Tibial artery (tissue), 4 donors: ENCODE measurements around the gene ABCA10.

Experiments used
- DNase-seq, 2 donors: peaks; one replicate each; pipeline ENCODE4 v3.0.0-alpha.2; 2019
- H3K27ac ChIP-seq, 2 donors: fragments of 200-600 bp; sonication (generic) in 1 of 2; 1 replicate in 1 of 2; 2 replicates in 1 of 2; pipeline ENCODE4 v1.5.1; 2018 to 2019; ENCODE audit warnings: mild to moderate bottlenecking in 1 of 2
- H3K27me3 ChIP-seq, 2 donors: fragments of 200-600 bp; sonication (generic) in 1 of 2; one replicate each; pipeline versions ENCODE4 v1.5.1 to v1.6.0; 2016 to 2019
- H3K36me3 ChIP-seq, 3 donors: fragments of 200-600 bp; sonication (generic) in 2 of 3; one replicate each; pipeline ENCODE4 v1.5.1; 2016 to 2019; ENCODE audit warnings: mild to moderate bottlenecking in 2 of 3
- H3K4me1 ChIP-seq, 4 donors: fragments of 200-600 bp; sonication (generic) in 2 of 4; 1 replicate in 3 of 4; 2 replicates in 1 of 4; pipeline ENCODE4 v1.5.1; 2016 to 2019
- H3K4me3 ChIP-seq, 2 donors: fragments of 200-600 bp; sonication (generic) in 1 of 2; 1 replicate in 1 of 2; 2 replicates in 1 of 2; pipeline ENCODE4 v1.5.1; 2018 to 2019; ENCODE audit warnings: mild to moderate bottlenecking in 2 of 2
- H3K9me3 ChIP-seq, 3 donors: fragments of 200-600 bp; sonication (generic) in 1 of 3; one replicate each; pipeline ENCODE4 v1.5.1; 2016 to 2019
- intact Hi-C: fragments of 100-400 bp; cut with DNase I; formaldehyde crosslinking; loops from one replicate; pipeline ENCODE4 v1.15.0; 2023; ENCODE audit warnings: low total_unique reads
- TF ChIP-seq, protein P1 (sequence below), 2 experiments: fragments of 200-600 bp in 1 of 2; fragments of 450-650 bp in 1 of 2; IDR thresholded peaks; one replicate each; pipeline ENCODE4 v1.5.1; 2017 to 2019; ENCODE audit warnings: antibody characterized with exemption in 2 of 2, mild to moderate bottlenecking in 1 of 2, moderate library complexity in 1 of 2

Gene ABCA10

DNA sequence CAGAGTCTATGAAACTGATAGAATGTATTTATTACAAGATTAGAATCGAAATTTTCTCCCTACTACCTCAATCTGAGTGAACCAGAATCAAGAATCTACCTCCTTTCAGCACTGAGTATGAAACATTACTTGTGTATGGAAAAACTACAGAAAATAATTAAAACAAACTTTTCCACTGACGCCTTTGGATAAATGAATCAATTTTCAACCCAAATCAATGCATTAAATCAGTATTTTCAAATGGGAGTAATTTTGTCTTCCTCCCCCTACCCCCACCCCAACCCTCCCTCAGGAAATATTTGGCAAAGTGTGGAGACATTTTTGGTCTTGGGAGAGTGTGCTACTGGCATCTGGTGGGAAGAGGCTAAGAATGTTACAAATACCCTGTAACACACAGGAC, 7.8 kb upstream of the ABCA10 start:
- TF ChIP-seq, protein P1, sequence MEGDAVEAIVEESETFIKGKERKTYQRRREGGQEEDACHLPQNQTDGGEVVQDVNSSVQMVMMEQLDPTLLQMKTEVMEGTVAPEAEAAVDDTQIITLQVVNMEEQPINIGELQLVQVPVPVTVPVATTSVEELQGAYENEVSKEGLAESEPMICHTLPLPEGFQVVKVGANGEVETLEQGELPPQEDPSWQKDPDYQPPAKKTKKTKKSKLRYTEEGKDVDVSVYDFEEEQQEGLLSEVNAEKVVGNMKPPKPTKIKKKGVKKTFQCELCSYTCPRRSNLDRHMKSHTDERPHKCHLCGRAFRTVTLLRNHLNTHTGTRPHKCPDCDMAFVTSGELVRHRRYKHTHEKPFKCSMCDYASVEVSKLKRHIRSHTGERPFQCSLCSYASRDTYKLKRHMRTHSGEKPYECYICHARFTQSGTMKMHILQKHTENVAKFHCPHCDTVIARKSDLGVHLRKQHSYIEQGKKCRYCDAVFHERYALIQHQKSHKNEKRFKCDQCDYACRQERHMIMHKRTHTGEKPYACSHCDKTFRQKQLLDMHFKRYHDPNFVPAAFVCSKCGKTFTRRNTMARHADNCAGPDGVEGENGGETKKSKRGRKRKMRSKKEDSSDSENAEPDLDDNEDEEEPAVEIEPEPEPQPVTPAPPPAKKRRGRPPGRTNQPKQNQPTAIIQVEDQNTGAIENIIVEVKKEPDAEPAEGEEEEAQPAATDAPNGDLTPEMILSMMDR (IDR thresholded peaks at IDR 0.05): no peak
- Histone ChIP-seq H3K4me3 (no peak overlapping the region), H3K9me3 (peaks cover 0 to 10% (median 7%) of the 10 kb centered on the region in 3 donors), H3K4me1 (no peaks in the 10 kb centered on the region), H3K27me3 (no peaks in the 10 kb centered on the region), H3K27ac (no peak overlapping the region), H3K36me3 (peaks cover 0 to 7% (median 0%) of the 10 kb centered on the region in 3 donors)
- intact Hi-C loops: no loop called here
- DNase-seq: no peak

DNA sequence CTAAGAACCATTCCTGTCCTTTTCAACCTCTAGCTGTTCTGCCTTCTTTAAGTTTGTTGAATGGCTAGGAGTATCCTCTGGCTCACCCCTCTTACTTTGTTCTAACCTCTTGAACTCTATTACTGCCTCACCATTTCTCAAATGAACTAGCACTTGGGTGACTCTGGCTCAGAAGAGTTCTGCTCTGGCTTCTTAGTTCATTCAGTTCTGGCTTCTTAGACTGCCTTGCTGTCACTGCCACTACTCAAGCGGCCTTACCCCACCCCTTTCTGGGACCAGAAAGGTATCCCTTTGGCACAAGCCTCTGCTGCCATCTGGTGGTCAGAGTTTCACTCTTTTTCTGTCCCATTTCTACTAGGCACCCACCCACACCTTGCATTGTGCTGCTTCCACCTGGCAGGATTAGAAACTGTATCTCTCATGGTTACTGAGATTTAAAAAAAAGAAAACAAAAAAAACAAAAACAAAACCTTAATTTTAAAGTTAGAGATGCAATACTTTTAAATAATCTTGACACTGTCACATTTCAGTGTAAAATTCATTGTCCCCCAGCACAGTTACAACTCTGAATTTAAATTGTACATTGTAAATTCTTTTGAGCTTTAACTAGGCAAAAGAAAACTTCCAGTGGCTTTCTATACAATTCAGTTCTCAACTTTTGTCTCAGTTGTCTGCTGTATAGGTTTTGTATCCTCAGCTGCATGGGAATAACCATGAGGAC, 6.9 kb upstream of the ABCA10 start:
- Histone ChIP-seq H3K4me1 (no peaks in the 10 kb centered on the region), H3K27ac (no peak overlapping the region), H3K4me3 (no peak overlapping the region), H3K27me3 (no peaks in the 10 kb centered on the region), H3K9me3 (peaks cover 0 to 10% (median 7%) of the 10 kb centered on the region in 3 donors), H3K36me3 (no peaks in the 10 kb centered on the region)
- TF ChIP-seq, protein P1 (IDR thresholded peaks at IDR 0.05): peak; percentile 48 to 50
- peak; percentile 81 to 83 for DNase-seq
- intact Hi-C loops: no loop called here

DNA sequence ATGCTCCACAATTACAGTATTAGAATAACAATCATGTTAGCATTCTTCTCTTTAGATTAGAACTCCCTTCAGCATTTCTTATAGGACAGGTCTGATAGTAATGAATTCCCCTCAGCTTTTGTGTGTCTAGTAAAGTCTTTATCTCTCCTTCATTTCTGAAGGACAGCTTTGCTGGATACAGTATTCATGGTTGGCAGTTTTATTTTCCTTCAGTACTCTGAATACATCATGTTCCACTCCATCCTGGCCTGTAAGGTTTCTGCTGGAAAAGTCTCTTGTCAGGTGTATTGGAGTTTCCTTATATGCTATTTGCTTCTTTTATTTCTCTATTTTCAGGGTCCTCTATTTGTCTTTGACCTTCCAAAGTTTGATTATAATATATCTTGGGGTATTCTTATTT, 4.0 kb upstream of the ABCA10 start:
- no peak for DNase-seq
- peaks cover 0 to 10% (median 7%) of the 10 kb centered on the region in 3 donors for H3K9me3 ChIP-seq
- intact Hi-C loops: loop anchor here (5.0 kb wide), 1 partner anchor 460 kb away; no protein-coding TSS in a partner anchor

DNA sequence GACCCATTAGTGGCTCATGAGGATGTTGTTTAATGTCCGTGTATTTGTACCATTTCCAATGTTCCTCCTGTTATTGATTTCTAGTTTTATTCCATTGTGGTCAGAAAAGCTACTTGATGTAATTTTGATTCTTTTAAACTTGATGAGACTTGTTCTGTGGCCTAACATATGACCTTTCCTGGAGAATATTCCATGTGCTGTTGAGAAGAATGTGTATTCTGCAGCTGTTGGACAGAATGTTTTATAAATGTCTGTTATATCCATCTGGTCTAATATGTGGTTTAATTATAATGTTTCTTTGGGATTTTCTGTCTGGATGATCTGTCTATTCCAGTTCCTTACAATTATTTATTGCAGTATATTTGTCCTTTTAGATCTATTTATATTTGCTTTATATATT, 2.9 kb upstream of the ABCA10 start:
- no peak overlapping the region for H3K4me3 ChIP-seq
- TF ChIP-seq, protein P1 (IDR thresholded peaks at IDR 0.05): no peak
- intact Hi-C loops: loop anchor here (5.0 kb wide), 1 partner anchor 459 kb away; no protein-coding TSS in a partner anchor
- H3K27ac ChIP-seq: no peak overlapping the region
- no peaks in the 10 kb centered on the region for H3K27me3 ChIP-seq
- peaks cover 0 to 10% (median 7%) of the 10 kb centered on the region in 3 donors for H3K9me3 ChIP-seq
- DNase-seq: no peak
- no peaks in the 10 kb centered on the region for H3K36me3 ChIP-seq
- H3K4me1 ChIP-seq: no peaks in the 10 kb centered on the region

More for the DNA sequence above, 4.0 kb upstream of the ABCA10 start:
- no peak overlapping the region for H3K27ac ChIP-seq
- no peaks in the 10 kb centered on the region for H3K27me3 ChIP-seq
- TF ChIP-seq, protein P1 (IDR thresholded peaks at IDR 0.05): no peak
- H3K36me3 ChIP-seq: no peaks in the 10 kb centered on the region
- no peak overlapping the region for H3K4me3 ChIP-seq
- H3K4me1 ChIP-seq: no peaks in the 10 kb centered on the region

DNA sequence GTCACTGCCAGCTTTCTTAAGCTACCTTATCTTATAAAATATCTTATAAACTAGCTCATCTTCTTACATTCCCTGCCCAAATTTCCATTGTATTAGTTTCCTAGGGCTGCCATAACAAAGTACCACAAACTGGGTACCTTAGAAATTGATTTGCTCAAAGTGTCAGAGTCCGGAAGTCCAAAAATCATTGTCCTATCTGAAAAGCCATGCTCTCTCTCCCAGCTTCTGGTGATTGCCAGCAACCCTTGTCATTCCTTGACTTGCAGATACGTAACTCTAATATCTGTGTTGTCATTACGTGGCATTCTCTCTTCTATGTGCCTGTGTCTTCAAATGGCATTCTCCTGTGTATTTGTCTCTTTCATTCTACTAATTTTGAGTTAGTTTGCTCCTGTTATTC, 2.3 kb upstream of the ABCA10 start:
- no peaks in the 10 kb centered on the region for H3K36me3 ChIP-seq
- H3K27me3 ChIP-seq: no peaks in the 10 kb centered on the region
- H3K27ac ChIP-seq: no peak overlapping the region
- no peak overlapping the region for H3K4me3 ChIP-seq
- no peak for DNase-seq
- intact Hi-C loops: loop anchor here (5.0 kb wide), 1 partner anchor 459 kb away; no protein-coding TSS in a partner anchor
- H3K9me3 ChIP-seq: peaks cover 0 to 10% (median 7%) of the 10 kb centered on the region in 3 donors
- TF ChIP-seq, protein P1 (IDR thresholded peaks at IDR 0.05): no peak
- no peaks in the 10 kb centered on the region for H3K4me1 ChIP-seq
